Measurements from ENCODE around the gene FBXW8.

FBXW8 gene

DNA sequence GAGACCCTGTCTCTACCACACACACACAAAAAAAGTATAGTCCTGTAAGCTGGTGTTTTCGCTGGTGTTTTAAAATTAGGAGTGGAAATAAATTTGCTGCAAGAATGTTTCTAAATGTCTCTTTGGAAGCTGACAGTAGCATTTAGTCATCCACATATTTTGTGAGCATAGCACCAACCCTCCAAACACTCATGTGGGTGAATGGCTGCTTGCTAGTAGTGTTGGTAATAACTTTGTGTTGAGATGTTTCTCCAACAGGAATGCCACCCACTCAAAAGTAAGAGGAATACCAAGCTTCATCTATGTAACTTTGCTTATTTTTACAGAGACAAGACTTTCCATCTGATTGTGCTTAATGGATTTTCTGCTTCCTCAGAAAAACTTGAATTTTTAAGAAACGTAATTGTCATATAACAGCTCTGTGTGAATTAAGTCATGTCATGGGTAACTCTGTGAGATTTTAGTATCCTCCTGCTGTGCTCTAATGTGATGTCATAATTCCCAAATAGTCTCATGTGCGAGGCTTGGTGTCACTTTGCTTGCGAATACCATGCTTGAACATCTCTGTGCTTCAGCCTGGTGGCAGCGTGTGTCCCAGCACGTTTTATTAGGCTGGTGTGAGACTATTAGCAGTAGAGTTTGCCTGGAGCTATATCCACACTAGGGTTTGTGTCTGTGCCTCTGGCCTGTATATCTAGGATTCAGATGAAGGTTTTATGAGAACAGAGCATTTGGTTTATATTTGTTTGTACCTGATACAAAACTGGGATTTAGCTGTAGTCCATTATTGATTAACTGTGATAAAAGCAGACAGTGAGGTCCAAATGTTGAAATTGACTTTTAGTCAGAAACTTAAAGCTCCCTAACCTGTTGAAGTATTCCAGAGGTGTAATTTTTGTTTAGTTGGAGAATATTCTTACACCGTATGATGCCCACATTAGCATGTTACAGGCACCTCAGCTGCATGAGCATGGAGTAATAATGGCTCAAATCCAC, 80.5 kb downstream of the FBXW8 start:
- H3K27ac ChIP-seq (ENCODE audit: insufficient read depth, low read length, poor library complexity, severe bottlenecking) = no peak overlapping the region
- DNase-seq = no peak
- no peaks in the 10 kb centered on the region for H3K4me1 ChIP-seq (ENCODE audit: control insufficient read depth, insufficient read depth, low read length, poor library complexity, severe bottlenecking)
- H3K36me3 ChIP-seq (ENCODE audit: control insufficient read depth, insufficient read depth, low read length) = no peaks in the 10 kb centered on the region
- no peak overlapping the region for H3K4me3 ChIP-seq (ENCODE audit: insufficient read depth, low read depth, low read length, poor library complexity, severe bottlenecking)
- no peaks in the 10 kb centered on the region for H3K9me3 ChIP-seq (ENCODE audit: control insufficient read depth, low read length)
- H3K27me3 ChIP-seq (replicated peaks; ENCODE audit: control insufficient read depth, insufficient read depth, low read length, poor library complexity, severe bottlenecking) = no peaks in the 10 kb centered on the region

DNA sequence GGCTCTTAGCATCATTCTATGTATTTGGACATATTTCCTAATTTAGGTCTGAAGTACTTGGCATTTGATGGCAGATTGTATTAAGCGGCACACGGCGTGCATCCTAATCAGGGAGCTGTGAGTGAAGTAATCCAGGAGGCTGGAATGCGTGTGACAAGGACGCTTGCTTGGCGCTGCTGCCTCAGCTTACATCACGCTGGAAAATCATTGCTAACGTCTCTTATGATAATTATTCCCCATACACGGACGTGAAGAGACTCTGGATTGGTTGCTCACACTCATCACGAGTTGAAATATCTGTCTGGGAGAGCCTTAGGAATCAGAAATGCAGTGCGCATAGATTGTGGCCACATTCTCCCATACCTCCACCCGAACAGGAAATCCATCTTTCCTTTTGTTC, 85.3 kb downstream of the FBXW8 start:
- H3K9me3 ChIP-seq (ENCODE audit: control insufficient read depth, low read length) = no peaks in the 10 kb centered on the region
- no peak overlapping the region for H3K4me3 ChIP-seq (ENCODE audit: insufficient read depth, low read depth, low read length, poor library complexity, severe bottlenecking)
- no peaks in the 10 kb centered on the region for H3K4me1 ChIP-seq (ENCODE audit: control insufficient read depth, insufficient read depth, low read length, poor library complexity, severe bottlenecking)
- DNase-seq = no peak
- no peaks in the 10 kb centered on the region for H3K27me3 ChIP-seq (replicated peaks; ENCODE audit: control insufficient read depth, insufficient read depth, low read length, poor library complexity, severe bottlenecking)
- no peak overlapping the region for H3K27ac ChIP-seq (ENCODE audit: insufficient read depth, low read length, poor library complexity, severe bottlenecking)
- no peaks in the 10 kb centered on the region for H3K36me3 ChIP-seq (ENCODE audit: control insufficient read depth, insufficient read depth, low read length)

DNA sequence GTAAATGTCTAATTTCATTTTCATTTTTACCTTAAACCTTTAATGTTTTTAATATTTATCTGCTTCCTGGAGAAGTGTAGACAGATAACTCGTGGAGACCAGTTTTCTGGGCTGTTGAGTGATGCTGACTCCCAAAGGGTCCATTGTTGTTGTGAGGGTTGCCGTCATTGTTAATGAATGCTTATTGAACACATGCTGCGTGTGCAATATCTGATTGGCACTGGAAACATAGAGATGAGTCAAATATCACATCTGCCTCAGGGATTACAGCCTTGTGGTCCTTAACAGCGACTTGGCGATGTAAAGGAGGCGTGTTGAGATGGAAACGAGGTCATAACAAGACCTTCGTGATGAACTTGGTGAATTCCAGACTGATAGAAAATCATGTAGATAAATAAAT, 85.9 kb downstream of the FBXW8 start:
- Histone ChIP-seq H3K4me3 (ENCODE audit: insufficient read depth, low read depth, low read length, poor library complexity, severe bottlenecking) (no peak overlapping the region), H3K27me3 (replicated peaks; ENCODE audit: control insufficient read depth, insufficient read depth, low read length, poor library complexity, severe bottlenecking) (no peaks in the 10 kb centered on the region), H3K9me3 (ENCODE audit: control insufficient read depth, low read length) (no peaks in the 10 kb centered on the region), H3K36me3 (ENCODE audit: control insufficient read depth, insufficient read depth, low read length) (no peaks in the 10 kb centered on the region), H3K27ac (ENCODE audit: insufficient read depth, low read length, poor library complexity, severe bottlenecking) (no peak overlapping the region), H3K4me1 (ENCODE audit: control insufficient read depth, insufficient read depth, low read length, poor library complexity, severe bottlenecking) (no peaks in the 10 kb centered on the region)
- DNase-seq = no peak

DNA sequence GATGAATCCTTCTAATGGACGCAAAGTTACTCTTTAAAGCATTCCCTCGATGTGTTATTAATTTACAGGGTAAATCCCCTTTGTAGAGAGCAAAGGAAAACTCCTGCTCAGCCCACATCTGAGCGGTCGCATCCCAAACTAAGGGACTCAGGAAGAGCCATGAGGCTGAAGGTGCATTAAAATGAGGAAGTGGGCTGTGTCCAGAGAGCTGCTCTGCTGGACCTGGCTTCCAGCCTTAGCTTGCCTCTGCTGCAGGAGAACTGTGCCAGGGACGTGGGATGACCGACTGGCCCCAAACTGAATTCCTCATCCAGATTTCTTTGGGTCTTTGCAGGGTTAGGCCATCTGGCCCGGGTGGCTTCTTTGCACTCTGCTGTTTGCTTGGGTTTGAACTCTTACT, 88.3 kb downstream of the FBXW8 start:
- H3K9me3 ChIP-seq (ENCODE audit: control insufficient read depth, low read length) = no peaks in the 10 kb centered on the region
- H3K4me3 ChIP-seq (ENCODE audit: insufficient read depth, low read depth, low read length, poor library complexity, severe bottlenecking) = no peak overlapping the region
- no peaks in the 10 kb centered on the region for H3K27me3 ChIP-seq (replicated peaks; ENCODE audit: control insufficient read depth, insufficient read depth, low read length, poor library complexity, severe bottlenecking)
- no peak for DNase-seq
- H3K27ac ChIP-seq (ENCODE audit: insufficient read depth, low read length, poor library complexity, severe bottlenecking) = no peak overlapping the region
- no peaks in the 10 kb centered on the region for H3K4me1 ChIP-seq (ENCODE audit: control insufficient read depth, insufficient read depth, low read length, poor library complexity, severe bottlenecking)
- H3K36me3 ChIP-seq (ENCODE audit: control insufficient read depth, insufficient read depth, low read length) = no peaks in the 10 kb centered on the region

DNA sequence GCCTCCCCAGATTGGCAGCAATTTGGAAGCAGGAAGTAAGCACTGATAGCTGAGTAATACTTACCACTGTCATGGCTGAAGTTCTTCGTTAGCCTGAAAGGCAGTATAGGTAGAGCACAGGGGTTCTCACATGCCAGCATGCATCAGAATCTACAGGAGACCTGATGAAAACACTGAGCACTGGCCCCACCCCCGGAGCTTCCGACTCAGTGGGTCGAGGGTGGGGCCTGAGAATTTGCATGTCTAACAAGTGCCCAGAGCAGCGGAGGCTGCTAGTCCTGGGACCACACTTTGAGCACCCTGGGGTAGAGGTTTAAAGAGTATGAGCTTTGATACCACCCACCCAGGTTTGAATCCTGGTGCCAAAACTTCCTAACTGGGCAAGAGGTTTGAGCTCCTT, 89.6 kb downstream of the FBXW8 start:
- peaks cover 4% of the 10 kb centered on the region for H3K36me3 ChIP-seq (ENCODE audit: control insufficient read depth, insufficient read depth, low read length)
- H3K27me3 ChIP-seq (replicated peaks; ENCODE audit: control insufficient read depth, insufficient read depth, low read length, poor library complexity, severe bottlenecking) = no peaks in the 10 kb centered on the region
- no peaks in the 10 kb centered on the region for H3K9me3 ChIP-seq (ENCODE audit: control insufficient read depth, low read length)
- no peak overlapping the region for H3K4me3 ChIP-seq (ENCODE audit: insufficient read depth, low read depth, low read length, poor library complexity, severe bottlenecking)
- H3K27ac ChIP-seq (ENCODE audit: insufficient read depth, low read length, poor library complexity, severe bottlenecking) = no peak overlapping the region
- DNase-seq = no peak
- H3K4me1 ChIP-seq (ENCODE audit: control insufficient read depth, insufficient read depth, low read length, poor library complexity, severe bottlenecking) = no peaks in the 10 kb centered on the region

DNA sequence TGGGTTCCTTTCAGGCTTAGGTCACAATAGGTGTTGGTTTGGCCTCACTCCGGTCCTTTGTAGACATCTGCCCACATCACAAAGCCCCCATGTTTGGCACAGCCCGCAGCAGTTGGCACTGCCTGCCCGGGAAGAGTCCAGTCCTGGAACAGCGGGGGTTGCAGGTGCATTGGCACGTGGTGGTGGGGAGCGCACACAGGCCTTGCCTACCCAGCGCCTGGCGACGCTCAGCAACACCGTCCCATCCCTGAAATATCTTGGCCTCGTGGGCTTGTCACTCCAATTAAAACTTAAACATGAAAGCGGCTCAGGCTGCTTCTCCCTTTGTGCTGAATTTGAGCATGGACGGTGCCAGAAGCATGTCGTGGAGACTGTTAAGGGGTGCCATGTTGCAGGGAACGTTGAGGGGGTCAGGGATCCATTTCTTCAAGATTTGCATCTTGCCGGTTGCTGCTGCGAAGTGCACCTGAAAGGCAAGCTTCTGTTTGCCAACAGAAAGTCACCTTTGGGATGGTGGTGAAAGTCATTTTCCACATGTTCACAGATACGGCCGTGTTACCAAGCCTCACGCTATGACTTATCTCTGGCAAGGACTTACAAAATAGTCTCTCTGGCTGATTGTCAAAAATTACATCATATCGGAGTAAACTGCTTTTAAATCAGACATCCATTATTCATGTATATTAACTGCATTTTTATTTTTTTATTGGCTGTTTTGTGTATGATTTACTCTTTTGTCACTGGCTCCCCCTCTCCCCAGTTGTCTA, 91.5 kb downstream of the FBXW8 start:
- Histone ChIP-seq H3K9me3 (ENCODE audit: control insufficient read depth, low read length) (no peaks in the 10 kb centered on the region), H3K27ac (ENCODE audit: insufficient read depth, low read length, poor library complexity, severe bottlenecking) (no peak overlapping the region), H3K27me3 (replicated peaks; ENCODE audit: control insufficient read depth, insufficient read depth, low read length, poor library complexity, severe bottlenecking) (no peaks in the 10 kb centered on the region), H3K36me3 (ENCODE audit: control insufficient read depth, insufficient read depth, low read length) (peaks cover 16% of the 10 kb centered on the region), H3K4me3 (ENCODE audit: insufficient read depth, low read depth, low read length, poor library complexity, severe bottlenecking) (no peak overlapping the region), H3K4me1 (ENCODE audit: control insufficient read depth, insufficient read depth, low read length, poor library complexity, severe bottlenecking) (no peaks in the 10 kb centered on the region)
- no peak for DNase-seq

DNA sequence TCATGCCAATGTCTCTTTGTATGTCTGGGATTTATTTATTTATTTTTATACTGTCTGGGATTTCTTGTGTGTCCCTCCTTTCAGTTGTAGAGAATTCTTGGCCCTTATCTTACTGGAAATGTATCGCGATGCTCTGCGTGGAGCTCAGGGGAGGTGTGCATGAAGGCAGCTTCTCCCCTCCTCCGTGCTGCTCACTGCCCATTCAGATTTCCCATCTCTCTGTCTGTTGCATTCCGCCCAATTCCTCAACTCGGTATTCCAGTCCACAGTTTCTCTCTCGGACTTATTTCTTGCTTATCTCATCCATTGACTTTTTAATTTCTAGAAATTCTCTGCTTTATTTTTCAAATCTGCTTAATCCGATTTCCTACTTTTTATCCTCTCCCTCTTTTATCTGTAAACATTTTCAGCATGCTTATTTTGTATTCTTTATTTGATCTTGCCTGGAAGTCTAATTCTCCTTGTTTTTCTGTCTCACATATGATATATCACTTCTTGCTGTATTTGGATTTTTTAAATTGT, 93.2 kb downstream of the FBXW8 start:
- H3K27me3 ChIP-seq (replicated peaks; ENCODE audit: control insufficient read depth, insufficient read depth, low read length, poor library complexity, severe bottlenecking) = no peaks in the 10 kb centered on the region
- no peaks in the 10 kb centered on the region for H3K9me3 ChIP-seq (ENCODE audit: control insufficient read depth, low read length)
- H3K36me3 ChIP-seq (ENCODE audit: control insufficient read depth, insufficient read depth, low read length) = peaks cover 16% of the 10 kb centered on the region
- H3K4me1 ChIP-seq (ENCODE audit: control insufficient read depth, insufficient read depth, low read length, poor library complexity, severe bottlenecking) = no peaks in the 10 kb centered on the region
- no peak for DNase-seq
- no peak overlapping the region for H3K27ac ChIP-seq (ENCODE audit: insufficient read depth, low read length, poor library complexity, severe bottlenecking)
- no peak overlapping the region for H3K4me3 ChIP-seq (ENCODE audit: insufficient read depth, low read depth, low read length, poor library complexity, severe bottlenecking)

DNA sequence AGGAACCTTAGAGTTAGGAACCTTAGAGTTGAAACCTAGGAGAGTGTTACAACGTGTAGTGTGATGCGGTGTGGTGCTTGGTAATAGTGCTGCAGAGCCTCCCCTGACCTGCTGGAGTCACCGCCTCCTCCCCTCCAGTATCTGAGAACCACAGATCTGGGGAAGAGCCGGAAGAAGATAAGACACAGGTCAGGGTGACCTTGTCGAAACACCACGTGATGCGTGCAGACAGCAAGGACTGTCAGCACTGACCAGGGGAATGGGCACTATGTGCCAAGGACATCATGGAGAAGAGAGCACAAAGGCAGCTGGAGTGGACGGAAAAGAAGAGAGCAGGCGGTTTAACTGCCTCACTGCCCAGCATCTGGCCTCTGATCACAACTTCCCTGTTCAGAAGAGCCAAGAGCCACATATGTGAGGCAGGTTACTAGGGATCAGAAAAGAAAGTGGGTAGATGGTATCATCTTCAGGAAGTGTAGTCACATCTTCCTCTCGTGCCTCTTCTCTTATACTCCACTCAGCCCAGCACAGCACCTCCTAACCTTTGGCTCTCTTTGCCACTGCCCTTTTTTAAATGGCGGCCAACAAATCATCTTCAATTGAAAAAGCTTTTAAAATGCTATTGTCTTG, 94.8 kb downstream of the FBXW8 start:
- H3K27ac ChIP-seq (ENCODE audit: insufficient read depth, low read length, poor library complexity, severe bottlenecking) = no peak overlapping the region
- no peaks in the 10 kb centered on the region for H3K27me3 ChIP-seq (replicated peaks; ENCODE audit: control insufficient read depth, insufficient read depth, low read length, poor library complexity, severe bottlenecking)
- H3K9me3 ChIP-seq (ENCODE audit: control insufficient read depth, low read length) = no peaks in the 10 kb centered on the region
- H3K4me3 ChIP-seq (ENCODE audit: insufficient read depth, low read depth, low read length, poor library complexity, severe bottlenecking) = no peak overlapping the region
- H3K4me1 ChIP-seq (ENCODE audit: control insufficient read depth, insufficient read depth, low read length, poor library complexity, severe bottlenecking) = no peaks in the 10 kb centered on the region
- DNase-seq = no peak
- H3K36me3 ChIP-seq (ENCODE audit: control insufficient read depth, insufficient read depth, low read length) = peaks cover 16% of the 10 kb centered on the region

DNA sequence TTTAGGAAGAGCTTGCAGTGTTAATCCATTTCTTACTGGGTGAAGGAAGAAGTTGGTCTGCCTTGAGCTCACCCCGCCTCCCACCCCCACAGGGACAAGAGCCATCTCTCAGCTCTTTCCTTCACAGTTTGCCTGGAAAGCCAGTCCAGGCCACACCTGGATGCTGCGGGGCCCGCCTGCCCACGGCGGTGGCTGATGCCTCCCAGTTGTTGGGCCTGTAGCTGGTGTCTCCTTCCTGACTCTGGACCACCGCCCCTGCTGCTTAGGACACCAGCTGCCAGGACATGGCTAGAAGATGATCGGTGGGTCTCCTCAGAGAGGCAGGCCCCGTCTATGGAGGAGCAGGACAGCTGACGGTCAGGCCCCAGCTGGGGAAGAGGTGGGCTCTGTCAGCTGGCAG, 95.6 kb downstream of the FBXW8 start:
- Histone ChIP-seq H3K27ac (ENCODE audit: insufficient read depth, low read length, poor library complexity, severe bottlenecking) (no peak overlapping the region), H3K4me3 (ENCODE audit: insufficient read depth, low read depth, low read length, poor library complexity, severe bottlenecking) (no peak overlapping the region), H3K36me3 (ENCODE audit: control insufficient read depth, insufficient read depth, low read length) (peaks cover 16% of the 10 kb centered on the region), H3K4me1 (ENCODE audit: control insufficient read depth, insufficient read depth, low read length, poor library complexity, severe bottlenecking) (no peaks in the 10 kb centered on the region), H3K9me3 (ENCODE audit: control insufficient read depth, low read length) (no peaks in the 10 kb centered on the region), H3K27me3 (replicated peaks; ENCODE audit: control insufficient read depth, insufficient read depth, low read length, poor library complexity, severe bottlenecking) (no peaks in the 10 kb centered on the region)
- no peak for DNase-seq
